IMR-90 (cell line): Measurements from ENCODE around the gene RHOD.

Experiments
- CEBPB ChIP-seq: IDR thresholded peaks from 2 replicates; pipeline ENCODE4 v1.6.1; 2012; ENCODE audit warnings: low read depth, low read length, improper control_type of control experiment
- FOS ChIP-seq: fragments of 150-350 bp; IDR thresholded peaks from 2 replicates; pipeline ENCODE4 v1.6.1; 2016; ENCODE audit warnings: low read depth, low read length
- MAZ ChIP-seq: IDR thresholded peaks from 2 replicates; pipeline ENCODE4 v1.6.1; 2012; ENCODE audit warnings: low read depth, mild to moderate bottlenecking, low read length, improper control_type of control experiment, moderate library complexity, borderline replicate concordance
- RAD21 ChIP-seq: IDR thresholded peaks from 2 replicates; pipeline ENCODE4 v1.6.1; 2012; ENCODE audit warnings: low read length, improper control_type of control experiment
- TF ChIP-seq, protein P1 (sequence below): conservative IDR thresholded peaks from 2 replicates; pipeline ENCODE4 v1.5.1; 2012; ENCODE audit warnings: mild to moderate bottlenecking, low read depth, low read length, improper control_type of control experiment

GRCh38 chr11:67034350-67034749 lies 22.3 kb upstream of the RHOD start:
- no peak for TF ChIP-seq MAZ
- TF ChIP-seq, protein P1, sequence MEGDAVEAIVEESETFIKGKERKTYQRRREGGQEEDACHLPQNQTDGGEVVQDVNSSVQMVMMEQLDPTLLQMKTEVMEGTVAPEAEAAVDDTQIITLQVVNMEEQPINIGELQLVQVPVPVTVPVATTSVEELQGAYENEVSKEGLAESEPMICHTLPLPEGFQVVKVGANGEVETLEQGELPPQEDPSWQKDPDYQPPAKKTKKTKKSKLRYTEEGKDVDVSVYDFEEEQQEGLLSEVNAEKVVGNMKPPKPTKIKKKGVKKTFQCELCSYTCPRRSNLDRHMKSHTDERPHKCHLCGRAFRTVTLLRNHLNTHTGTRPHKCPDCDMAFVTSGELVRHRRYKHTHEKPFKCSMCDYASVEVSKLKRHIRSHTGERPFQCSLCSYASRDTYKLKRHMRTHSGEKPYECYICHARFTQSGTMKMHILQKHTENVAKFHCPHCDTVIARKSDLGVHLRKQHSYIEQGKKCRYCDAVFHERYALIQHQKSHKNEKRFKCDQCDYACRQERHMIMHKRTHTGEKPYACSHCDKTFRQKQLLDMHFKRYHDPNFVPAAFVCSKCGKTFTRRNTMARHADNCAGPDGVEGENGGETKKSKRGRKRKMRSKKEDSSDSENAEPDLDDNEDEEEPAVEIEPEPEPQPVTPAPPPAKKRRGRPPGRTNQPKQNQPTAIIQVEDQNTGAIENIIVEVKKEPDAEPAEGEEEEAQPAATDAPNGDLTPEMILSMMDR = no peak
- TF ChIP-seq RAD21 = no peak
- no peak for TF ChIP-seq FOS
- TF ChIP-seq CEBPB = no peak
